ENCODE results near the gene ZNF593OS. TPM values are rescaled to one million over a fixed set of nuclear protein-coding genes. Genes with fewer than 3 reads are reported as not detected.

The ZNF593OS gene
- total RNA-seq, 2 experiments from 2014 or later = not detected

DNA sequence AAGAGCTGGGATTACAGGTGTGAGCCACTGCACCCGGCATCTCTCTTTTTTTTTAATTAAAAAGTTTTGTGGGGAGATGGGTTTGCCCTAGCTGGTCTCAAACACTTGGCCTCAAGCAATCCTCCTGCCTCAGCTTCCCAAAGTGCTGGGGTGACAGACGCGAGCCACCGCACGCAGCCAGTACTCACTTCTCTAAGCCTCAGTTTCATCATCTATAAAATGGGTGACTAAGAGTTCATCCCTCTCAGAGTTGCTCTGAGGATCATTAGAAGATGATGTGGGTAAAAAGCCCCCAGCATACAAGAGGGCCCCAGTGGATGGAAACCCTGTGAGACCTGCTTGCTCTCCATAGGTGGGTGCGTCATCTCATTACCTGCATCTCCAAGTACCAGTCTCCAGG is 16.2 kb upstream of the ZNF593OS start:
- CTCF ChIA-PET = no interaction called here
- Histone ChIP-seq H3K27me3 (ENCODE audit: control insufficient read depth in 1 of 2, insufficient read depth in 2 of 2, low read length in 2 of 2) (no peaks in the 10 kb centered on the region), H3K9me3 (ENCODE audit: control insufficient read depth in 1 of 2, insufficient read depth in 1 of 2, low read length in 2 of 2) (no peaks in the 10 kb centered on the region), H3K4me3 (ENCODE audit: low read length) (no peak overlapping the region), H3K36me3 (ENCODE audit: insufficient read depth, low read length) (no peaks in the 10 kb centered on the region), H3K4me1 (ENCODE audit: insufficient read depth, low read length) (peaks cover 11% of the 10 kb centered on the region), H3K27ac (ENCODE audit: low read depth in 1 of 2, low read length in 2 of 2) (no peak overlapping the region)
- Mint-ChIP-seq H3K4me1 (ENCODE audit: low read depth) (peaks cover 17% of the 10 kb centered on the region), H3K27ac (no peak overlapping the region), H3K4me3 (no peak overlapping the region), H3K36me3 (ENCODE audit: low read depth) (no peaks in the 10 kb centered on the region), H3K9me3 (no peaks in the 10 kb centered on the region), H3K27me3 (no peaks in the 10 kb centered on the region)
- POLR2A ChIA-PET = no interaction called here
- DNase-seq = no peak
- TF ChIP-seq, protein P1, sequence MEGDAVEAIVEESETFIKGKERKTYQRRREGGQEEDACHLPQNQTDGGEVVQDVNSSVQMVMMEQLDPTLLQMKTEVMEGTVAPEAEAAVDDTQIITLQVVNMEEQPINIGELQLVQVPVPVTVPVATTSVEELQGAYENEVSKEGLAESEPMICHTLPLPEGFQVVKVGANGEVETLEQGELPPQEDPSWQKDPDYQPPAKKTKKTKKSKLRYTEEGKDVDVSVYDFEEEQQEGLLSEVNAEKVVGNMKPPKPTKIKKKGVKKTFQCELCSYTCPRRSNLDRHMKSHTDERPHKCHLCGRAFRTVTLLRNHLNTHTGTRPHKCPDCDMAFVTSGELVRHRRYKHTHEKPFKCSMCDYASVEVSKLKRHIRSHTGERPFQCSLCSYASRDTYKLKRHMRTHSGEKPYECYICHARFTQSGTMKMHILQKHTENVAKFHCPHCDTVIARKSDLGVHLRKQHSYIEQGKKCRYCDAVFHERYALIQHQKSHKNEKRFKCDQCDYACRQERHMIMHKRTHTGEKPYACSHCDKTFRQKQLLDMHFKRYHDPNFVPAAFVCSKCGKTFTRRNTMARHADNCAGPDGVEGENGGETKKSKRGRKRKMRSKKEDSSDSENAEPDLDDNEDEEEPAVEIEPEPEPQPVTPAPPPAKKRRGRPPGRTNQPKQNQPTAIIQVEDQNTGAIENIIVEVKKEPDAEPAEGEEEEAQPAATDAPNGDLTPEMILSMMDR (IDR thresholded peaks at IDR 0.05) = no peak
- intact Hi-C loops (cut with DNase I, micrococcal nuclease) = no loop called here
- ATAC-seq (ENCODE audit: poor library complexity) = no peak

GRCh38 chr1:26184883-26185282 is 13.3 kb upstream of the ZNF593OS start:
- Mint-ChIP-seq H3K4me3 (no peak overlapping the region), H3K36me3 (ENCODE audit: low read depth) (no peaks in the 10 kb centered on the region), H3K4me1 (ENCODE audit: low read depth) (no peaks in the 10 kb centered on the region), H3K27ac (no peak overlapping the region), H3K27me3 (no peaks in the 10 kb centered on the region), H3K9me3 (no peaks in the 10 kb centered on the region)
- no peak for DNase-seq
- Histone ChIP-seq H3K36me3 (ENCODE audit: insufficient read depth, low read length) (no peaks in the 10 kb centered on the region), H3K4me3 (ENCODE audit: low read length) (no peak overlapping the region), H3K27ac (ENCODE audit: low read depth in 1 of 2, low read length in 2 of 2) (no peak overlapping the region), H3K27me3 (ENCODE audit: control insufficient read depth in 1 of 2, insufficient read depth in 2 of 2, low read length in 2 of 2) (no peaks in the 10 kb centered on the region), H3K4me1 (ENCODE audit: insufficient read depth, low read length) (no peaks in the 10 kb centered on the region), H3K9me3 (ENCODE audit: control insufficient read depth in 1 of 2, insufficient read depth in 1 of 2, low read length in 2 of 2) (no peaks in the 10 kb centered on the region)
- CTCF ChIA-PET = no interaction called here
- POLR2A ChIA-PET = no interaction called here
- intact Hi-C loops (cut with DNase I, micrococcal nuclease) = loop anchor here in 1 of 2 experiments (5.0 kb wide), 1 partner anchor 37 kb away; no protein-coding TSS in a partner anchor
- ATAC-seq (ENCODE audit: poor library complexity) = no peak
- TF ChIP-seq, protein P1 (IDR thresholded peaks at IDR 0.05) = no peak

DNA sequence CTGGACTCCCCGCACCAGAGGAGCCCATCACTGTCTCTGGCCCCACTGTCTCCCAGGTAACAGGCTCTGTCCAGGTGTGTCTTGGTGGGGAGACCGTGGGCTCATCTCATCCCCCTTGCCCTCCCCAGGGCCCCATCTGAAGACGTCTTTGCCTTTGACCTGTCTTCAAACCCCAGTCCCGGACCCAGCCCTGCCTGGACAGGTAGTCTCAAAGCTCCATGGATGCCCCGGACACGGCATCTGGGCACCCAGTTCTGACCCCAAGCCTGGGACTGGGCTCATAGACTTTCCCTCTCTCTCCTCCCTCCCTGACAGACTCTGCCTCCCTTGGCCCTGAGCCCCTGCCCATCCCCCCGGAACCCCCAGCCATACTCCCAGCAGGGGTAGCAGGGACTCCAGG is 12.5 kb upstream of the ZNF593OS start:
- no peaks in the 10 kb centered on the region for H3K4me1 ChIP-seq (ENCODE audit: insufficient read depth, low read length)
- no peaks in the 10 kb centered on the region for H3K9me3 ChIP-seq (ENCODE audit: control insufficient read depth in 1 of 2, insufficient read depth in 1 of 2, low read length in 2 of 2)
- ATAC-seq (ENCODE audit: poor library complexity) (no peak), DNase-seq (no peak)
- Mint-ChIP-seq H3K36me3 (ENCODE audit: low read depth) (no peaks in the 10 kb centered on the region), H3K4me3 (no peak overlapping the region), H3K9me3 (no peaks in the 10 kb centered on the region), H3K4me1 (ENCODE audit: low read depth) (no peaks in the 10 kb centered on the region), H3K27me3 (no peaks in the 10 kb centered on the region), H3K27ac (no peak overlapping the region)
- H3K36me3 ChIP-seq (ENCODE audit: insufficient read depth, low read length) = no peaks in the 10 kb centered on the region
- H3K4me3 ChIP-seq (ENCODE audit: low read length) = no peak overlapping the region
- no peak overlapping the region for H3K27ac ChIP-seq (ENCODE audit: low read depth in 1 of 2, low read length in 2 of 2)
- intact Hi-C loops (cut with DNase I, micrococcal nuclease) = loop anchor here in 1 of 2 experiments (5.0 kb wide), 1 partner anchor 38 kb away; no protein-coding TSS in a partner anchor
- POLR2A ChIA-PET = no interaction called here
- CTCF ChIA-PET = no interaction called here
- H3K27me3 ChIP-seq (ENCODE audit: control insufficient read depth in 1 of 2, insufficient read depth in 2 of 2, low read length in 2 of 2) = no peaks in the 10 kb centered on the region
- TF ChIP-seq, protein P1 (IDR thresholded peaks at IDR 0.05) = no peak
